PC-3 (cell line): Measurements from ENCODE around the gene FAM124A. TPM values are rescaled to one million over a fixed set of nuclear protein-coding genes. Genes with fewer than 3 reads are reported as not detected.

Source experiments
- ATAC-seq: fragments of 200-7000 bp; cut with Tn5 transposase; 2 replicates; pipeline ENCODE4 v1.9.1; 2020; ENCODE audit warnings: mild to moderate bottlenecking, moderate library complexity
- BruUV-seq: library from RNA; stranded (reverse); fragments of 400-500 nt; replicated peaks from 2 replicates; lab custom pipeline; 2021; lab: Mats Ljungman, UMichigan
- CTCF ChIA-PET: fragments of 300-600 bp; sonication (Branson Sonifier 250); formaldehyde crosslinking; loops from one replicate; lab custom pipeline; 2022; ENCODE audit warnings: antibody characterized with exemption; lab: Charles Lee
- POLR2A ChIA-PET: fragments of 300-600 bp; sonication (Branson Sonifier 250); formaldehyde crosslinking; loops from one replicate; lab custom pipeline; 2022; ENCODE audit warnings: antibody characterized with exemption; ENCODE audit not compliant: unreplicated experiment; lab: Charles Lee
- DNase-seq: peaks from one replicate; pipeline ENCODE4 v3.0.0-alpha.2; 2015
- H2AFZ ChIP-seq: fragments of 300-600 bp; sonication (generic); 2 replicates; pipeline ENCODE4 v1.6.0; 2016; ENCODE audit warnings: antibody characterized with exemption, low read length
- H3F3A ChIP-seq: fragments of 300-600 bp; sonication (generic); one replicate; pipeline ENCODE4 v1.6.0; 2017; ENCODE audit warnings: antibody characterized with exemption, low read length, control low read depth, mild to moderate bottlenecking; ENCODE audit not compliant: unreplicated experiment
- H3K27ac ChIP-seq: fragments of 300-600 bp; sonication (generic); 2 replicates; pipeline ENCODE4 v1.5.1; 2016; ENCODE audit warnings: mild to moderate bottlenecking, low read length
- H3K27me3 ChIP-seq: fragments of 300-600 bp; sonication (generic); 2 replicates; pipeline ENCODE4 v1.6.1; 2016; ENCODE audit warnings: low read length, mixed read lengths
- H3K36me3 ChIP-seq: fragments of 300-600 bp; sonication (generic); 2 replicates; pipeline ENCODE4 v1.6.1; 2016; ENCODE audit warnings: low read depth, mixed run types, low read length, mixed read lengths
- H3K4me1 ChIP-seq: fragments of 300-600 bp; sonication (generic); 2 replicates; pipeline ENCODE4 v1.5.1; 2016; ENCODE audit warnings: low read length; ENCODE audit not compliant: insufficient read depth
- H3K4me2 ChIP-seq: fragments of 300-600 bp; sonication (generic); 2 replicates; pipeline ENCODE4 v1.6.0; 2016; ENCODE audit warnings: low read length
- H3K4me3 ChIP-seq: fragments of 300-600 bp; sonication (generic); 2 replicates; pipeline ENCODE4 v1.5.1; 2016; ENCODE audit warnings: mild to moderate bottlenecking, low read length, mixed read lengths
- H3K79me2 ChIP-seq: fragments of 300-600 bp; sonication (generic); 2 replicates; pipeline ENCODE4 v1.6.1; 2017; ENCODE audit warnings: low read length, mixed read lengths
- H3K9ac ChIP-seq: fragments of 300-600 bp; sonication (generic); 2 replicates; pipeline ENCODE4 v1.6.0; 2016; ENCODE audit warnings: mild to moderate bottlenecking, low read length
- H3K9me2 ChIP-seq: fragments of 300-600 bp; sonication (generic); replicated peaks from 2 replicates; pipeline ENCODE4 v1.6.1; 2016; ENCODE audit warnings: mixed run types, low read length, mixed read lengths
- H3K9me3 ChIP-seq: fragments of 300-600 bp; sonication (generic); 2 replicates; pipeline ENCODE4 v1.6.1; 2016; ENCODE audit warnings: low read length, mixed read lengths
- H4K20me1 ChIP-seq: fragments of 300-600 bp; sonication (generic); 2 replicates; pipeline ENCODE4 v1.6.1; 2016; ENCODE audit warnings: low read length, mixed read lengths
- CTCF ChIP-seq: fragments of 300-600 bp; sonication (generic); conservative IDR thresholded peaks from 2 replicates; pipeline ENCODE4 v1.5.1; 2017; ENCODE audit warnings: antibody characterized with exemption, low read depth, mild to moderate bottlenecking, low read length
- EZH2 ChIP-seq: fragments of 300-600 bp; sonication (generic); IDR thresholded peaks from one replicate; pipeline ENCODE4 v1.6.1; 2017; ENCODE audit warnings: antibody characterized with exemption, mild to moderate bottlenecking, low read length; ENCODE audit not compliant: unreplicated experiment
- EZH2phosphoT487 ChIP-seq: fragments of 300-600 bp; sonication (generic); IDR thresholded peaks from 2 replicates; pipeline ENCODE4 v1.6.1; 2018; ENCODE audit warnings: mild to moderate bottlenecking, antibody characterized with exemption, low read length, borderline replicate concordance
- intact Hi-C: fragments of 100-400 bp; cut with micrococcal nuclease; formaldehyde crosslinking; loops from 2 replicates; pipeline ENCODE4 v1.9.0; 2023
- total RNA-seq: library from RNA; depleted of rRNA; stranded (reverse); fragments of >200 nt; gene quantifications from 2 replicates; pipeline ENCODE4 v1.2.3, GENCODE V29; 2014

The FAM124A gene
- total RNA-seq, 1 experiment from 2014 or later, result 1.1 TPM

DNA sequence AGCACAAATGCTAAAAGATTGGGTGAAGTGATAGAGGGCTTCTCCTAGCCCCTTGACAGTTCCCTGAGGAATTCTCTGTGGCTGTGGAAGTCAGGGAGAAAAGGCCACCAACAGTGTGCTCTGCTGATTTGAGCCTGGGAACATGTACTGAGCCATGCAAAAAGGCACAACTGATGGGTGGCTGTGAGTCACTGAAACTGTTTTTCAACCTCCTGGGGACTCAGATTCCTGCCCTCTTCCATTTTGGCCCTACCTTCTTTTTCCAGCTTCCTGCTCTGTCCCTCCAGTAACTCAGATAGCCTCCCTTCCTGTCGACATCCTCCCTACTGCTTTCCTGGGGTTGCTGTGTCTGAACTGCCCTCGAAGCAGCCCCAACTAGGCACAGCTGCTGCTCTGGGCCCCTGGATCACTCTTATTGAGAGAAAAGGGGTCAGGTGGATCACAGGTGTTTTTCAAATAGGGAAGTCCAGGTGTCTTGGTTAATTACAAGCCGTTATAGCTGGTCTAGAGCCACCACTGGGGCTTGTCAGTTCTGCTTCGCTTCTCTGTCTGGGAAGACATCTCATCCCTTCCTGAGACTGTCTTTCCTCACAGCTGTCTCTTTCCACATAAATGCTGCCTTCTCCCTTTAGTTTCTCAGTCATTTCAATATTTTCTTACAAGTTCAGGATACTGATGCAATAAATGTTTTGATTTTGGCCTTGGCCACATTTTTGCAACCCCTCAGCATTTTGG is 13.7 kb downstream of the FAM124A start:
- no peaks in the 10 kb centered on the region for H3K27me3 ChIP-seq
- H4K20me1 ChIP-seq, result no peaks in the 10 kb centered on the region
- H3K79me2 ChIP-seq, result no peaks in the 10 kb centered on the region
- CTCF ChIA-PET, result no interaction called here
- H3K36me3 ChIP-seq, result no peaks in the 10 kb centered on the region
- POLR2A ChIA-PET, result no interaction called here
- H2AFZ ChIP-seq, result no peak overlapping the region
- no TSS peak for BruUV-seq
- H3F3A ChIP-seq, result no peaks in the 10 kb centered on the region
- no peak overlapping the region for H3K9ac ChIP-seq
- TF ChIP-seq CTCF, result no peak
- TF ChIP-seq EZH2, result no peak
- TF ChIP-seq EZH2phosphoT487, result no peak
- no peaks in the 10 kb centered on the region for H3K9me3 ChIP-seq
- no peaks in the 10 kb centered on the region for H3K4me1 ChIP-seq
- no peak overlapping the region for H3K27ac ChIP-seq
- intact Hi-C loops, result no loop called here
- DNase-seq (no peak), ATAC-seq (no peak)
- no peak overlapping the region for H3K4me2 ChIP-seq
- no peak overlapping the region for H3K4me3 ChIP-seq
- H3K9me2 ChIP-seq, result no peaks in the 10 kb centered on the region

DNA sequence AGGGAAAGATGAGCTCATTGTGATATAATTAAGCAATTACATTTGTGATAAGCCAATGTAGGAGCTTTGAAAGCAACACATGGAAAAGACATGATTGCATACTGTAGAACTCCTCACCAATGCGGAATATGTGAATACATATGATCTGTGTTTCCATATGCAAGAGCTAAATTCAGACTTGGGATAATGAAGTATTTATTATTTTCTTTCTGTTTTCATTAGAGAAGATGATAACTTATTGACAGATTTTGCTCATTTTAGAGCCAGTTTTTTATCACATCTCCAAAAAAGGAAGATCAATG is 14.2 kb downstream of the FAM124A start:
- intact Hi-C loops, result no loop called here
- Histone ChIP-seq H3K27me3 (no peaks in the 10 kb centered on the region), H4K20me1 (no peaks in the 10 kb centered on the region), H3K9me3 (no peaks in the 10 kb centered on the region), H3K36me3 (no peaks in the 10 kb centered on the region), H3K4me2 (no peak overlapping the region), H3K79me2 (no peaks in the 10 kb centered on the region), H2AFZ (no peak overlapping the region), H3K4me1 (no peaks in the 10 kb centered on the region), H3K9ac (no peak overlapping the region), H3F3A (no peaks in the 10 kb centered on the region), H3K27ac (no peak overlapping the region), H3K4me3 (no peak overlapping the region), H3K9me2 (no peaks in the 10 kb centered on the region)
- ChIA-PET POLR2A (no interaction called here), CTCF (no interaction called here)
- no TSS peak for BruUV-seq
- ATAC-seq (no peak), DNase-seq (no peak)
- TF ChIP-seq CTCF, result no peak
- TF ChIP-seq EZH2phosphoT487, result no peak
- no peak for TF ChIP-seq EZH2

DNA sequence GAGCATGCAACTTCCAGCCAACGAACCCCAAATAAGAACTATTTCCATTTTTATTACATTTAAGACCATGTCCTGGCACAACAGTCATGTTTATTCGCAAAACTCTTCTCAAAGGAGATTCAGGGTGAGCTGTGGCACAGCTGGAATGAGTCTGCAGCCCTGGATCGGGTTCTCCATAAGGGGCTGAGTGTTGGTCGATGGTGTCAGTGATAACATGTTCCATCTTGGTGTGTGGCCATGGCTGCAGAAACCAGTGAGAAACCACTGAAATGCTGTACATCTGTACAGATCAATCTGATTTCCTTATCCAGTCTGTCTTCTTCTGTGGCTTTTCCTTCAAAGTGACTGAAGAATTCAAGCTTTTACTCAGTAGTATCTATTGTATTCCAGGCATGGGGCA is 15.2 kb downstream of the FAM124A start:
- Histone ChIP-seq H4K20me1 (no peaks in the 10 kb centered on the region), H3K4me1 (no peaks in the 10 kb centered on the region), H3K4me3 (no peak overlapping the region), H3K9ac (no peak overlapping the region), H3F3A (no peaks in the 10 kb centered on the region), H3K9me2 (no peaks in the 10 kb centered on the region), H3K27ac (no peak overlapping the region), H3K27me3 (no peaks in the 10 kb centered on the region), H3K36me3 (no peaks in the 10 kb centered on the region), H3K79me2 (no peaks in the 10 kb centered on the region), H2AFZ (no peak overlapping the region), H3K4me2 (no peak overlapping the region), H3K9me3 (no peaks in the 10 kb centered on the region)
- POLR2A ChIA-PET, result no interaction called here
- CTCF ChIA-PET, result interaction anchor here (0.6 kb wide), 1 partner anchor 147 kb away, joined by 4 read pairs; no protein-coding TSS in a partner anchor
- intact Hi-C loops, result no loop called here
- no TSS peak for BruUV-seq
- ATAC-seq (no peak), DNase-seq (no peak)
- TF ChIP-seq CTCF (no peak), EZH2 (no peak), EZH2phosphoT487 (no peak)
